HCEC 1CT (cell line): ENCODE measurements around the gene NPC1L1.

Experiments
- DNase-seq: peaks from one replicate; pipeline ENCODE4 v3.0.0-alpha.2; 2017

NPC1L1 gene

GRCh38 chr7:44505595-44505994, 35.5 kb downstream of the NPC1L1 start:
- DNase-seq = no peak

GRCh38 chr7:44498230-44498954, 42.7 kb downstream of the NPC1L1 start:
- no peak for DNase-seq

DNA sequence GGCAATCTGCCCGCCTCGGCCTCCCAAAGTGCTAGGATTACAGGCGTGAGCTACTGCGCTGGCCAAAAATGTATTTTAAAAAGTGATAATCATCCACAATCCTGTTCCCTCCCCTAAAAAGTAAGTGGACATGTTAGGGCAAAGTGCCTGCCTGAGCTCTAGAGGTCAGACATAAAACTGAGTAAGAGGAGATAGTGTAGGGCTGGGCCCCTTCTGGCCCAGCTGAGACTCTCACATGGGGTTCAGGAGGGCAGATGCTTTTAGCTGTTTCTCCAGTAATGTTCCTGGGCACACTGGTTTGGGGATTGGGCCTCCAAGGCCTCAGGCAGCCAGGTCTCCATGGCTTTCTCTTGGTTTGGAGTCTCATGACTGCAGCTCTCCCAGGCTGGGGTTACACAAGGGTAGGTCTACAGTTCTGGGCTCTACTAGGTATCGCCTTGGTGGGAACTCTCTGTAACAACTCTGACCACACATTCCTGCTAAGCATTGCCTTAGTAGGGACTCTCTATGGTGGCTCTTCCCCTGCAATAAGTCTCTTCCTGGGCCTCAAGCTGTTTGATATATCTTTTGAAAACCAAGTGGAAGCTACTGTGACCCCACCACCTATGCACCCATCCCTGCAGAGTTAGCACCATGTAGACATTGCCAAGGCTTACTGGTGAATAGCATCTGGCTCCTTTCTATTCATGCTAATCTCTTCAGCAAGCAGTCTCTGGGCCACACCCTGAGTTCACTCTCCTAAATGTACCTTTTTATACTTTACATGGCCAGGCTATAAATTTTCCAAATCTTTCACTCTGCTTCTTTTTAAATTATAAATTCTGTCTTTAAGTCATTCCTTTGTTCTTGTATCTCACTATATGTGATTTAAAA, 43.7 kb downstream of the NPC1L1 start:
- no peak for DNase-seq

DNA sequence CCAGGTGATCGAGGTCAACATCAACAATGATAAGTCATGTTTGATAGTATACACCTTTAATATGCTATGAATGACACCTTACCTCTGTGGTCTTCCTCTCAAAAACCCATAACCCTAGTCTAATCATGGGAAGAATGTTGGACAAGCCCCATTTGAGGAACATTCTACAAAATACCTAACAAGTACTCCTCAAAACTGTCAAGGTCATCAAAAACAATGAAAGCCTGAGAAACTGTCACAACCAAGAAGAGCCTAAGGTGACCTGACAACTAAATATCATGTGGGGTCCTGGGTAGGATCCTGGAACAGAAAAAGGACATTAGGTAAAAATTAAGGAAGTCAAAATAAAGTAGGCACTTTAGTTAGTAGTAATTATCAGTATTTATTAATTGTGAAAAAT, 44.7 kb downstream of the NPC1L1 start:
- DNase-seq = no peak

DNA sequence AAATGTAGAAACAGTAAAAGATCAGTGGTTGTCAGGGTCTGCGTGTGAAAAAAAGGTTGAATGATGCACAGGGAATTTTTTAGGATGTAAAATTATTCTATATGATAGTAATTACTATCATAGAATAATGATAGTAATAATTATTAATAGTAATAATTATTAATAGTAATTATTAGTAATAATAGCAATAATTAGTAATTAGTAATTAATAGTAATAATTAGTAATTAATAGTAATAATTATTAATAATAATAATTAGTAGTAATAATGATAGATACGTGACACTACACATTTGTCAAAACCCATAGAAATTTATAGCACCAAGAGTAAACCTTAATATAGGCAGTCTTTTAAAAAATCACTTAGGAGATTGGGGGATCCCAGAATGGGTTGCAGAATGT, 46.2 kb downstream of the NPC1L1 start:
- no peak for DNase-seq

DNA sequence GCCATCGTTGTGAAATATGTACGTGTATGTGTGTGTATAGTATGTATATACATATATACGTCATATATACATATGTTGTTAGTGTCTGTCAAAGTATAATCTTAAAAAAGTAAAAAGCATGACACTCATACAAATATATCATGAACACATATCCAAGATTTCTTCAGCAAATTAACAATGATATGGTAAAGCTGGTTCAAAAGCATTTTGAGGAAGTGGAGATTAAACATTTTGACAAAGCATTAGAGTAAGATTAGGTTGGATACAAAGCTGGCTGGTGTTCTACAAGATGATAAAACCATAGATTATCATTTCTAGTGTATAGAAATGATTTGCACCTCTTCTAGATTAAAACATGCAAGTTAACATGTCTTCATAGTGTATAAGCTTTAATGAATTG, 49.9 kb downstream of the NPC1L1 start:
- no peak for DNase-seq

GRCh38 chr7:44490351-44491200, 50.6 kb downstream of the NPC1L1 start, which contains the start of gene NUDCD3:
Gene NUDCD3 (minus strand): TSS chr7:44490658. CDS start chr7:44490600, 58 bp downstream.
- peak; percentile 76 for DNase-seq

DNA sequence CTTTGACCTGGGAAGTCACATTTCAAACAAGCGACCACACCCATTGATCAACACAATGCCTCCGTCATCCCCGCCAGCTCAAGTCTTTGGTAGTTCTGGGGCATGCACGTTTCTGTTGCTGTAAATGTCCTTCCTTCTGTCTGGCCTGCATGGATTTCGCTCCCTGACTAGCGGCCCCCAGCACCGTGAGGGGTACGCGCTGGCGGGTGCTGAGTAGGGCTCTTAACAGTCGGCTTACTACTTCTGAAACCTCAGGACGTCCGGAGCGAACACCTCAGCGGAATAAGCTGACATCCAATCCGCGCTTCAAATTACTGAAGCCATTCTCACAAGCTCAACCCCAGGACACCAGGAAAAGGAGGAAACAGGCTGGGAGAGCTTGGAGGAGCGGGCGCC, 51.2 kb downstream of the NPC1L1 start:
- peak; percentile 21 for DNase-seq

DNA sequence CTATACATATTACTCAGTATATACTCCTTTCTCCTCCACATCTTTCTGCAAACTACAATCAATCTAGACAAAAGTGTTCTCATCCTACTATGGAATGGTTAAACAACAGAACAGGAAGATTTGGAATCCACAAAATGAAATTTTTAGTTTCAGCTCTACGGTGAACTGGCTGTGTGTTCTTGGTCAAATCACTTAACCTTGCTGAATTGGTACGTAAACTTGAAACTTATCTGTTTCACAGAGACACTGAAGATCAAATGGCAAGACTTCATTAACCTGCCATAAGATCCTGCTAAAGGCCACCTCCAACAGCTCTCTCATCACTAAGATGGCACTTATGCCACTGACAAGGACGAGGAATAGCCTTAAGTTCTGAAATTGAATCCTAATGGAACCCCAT, 52.2 kb downstream of the NPC1L1 start:
- no peak for DNase-seq

DNA sequence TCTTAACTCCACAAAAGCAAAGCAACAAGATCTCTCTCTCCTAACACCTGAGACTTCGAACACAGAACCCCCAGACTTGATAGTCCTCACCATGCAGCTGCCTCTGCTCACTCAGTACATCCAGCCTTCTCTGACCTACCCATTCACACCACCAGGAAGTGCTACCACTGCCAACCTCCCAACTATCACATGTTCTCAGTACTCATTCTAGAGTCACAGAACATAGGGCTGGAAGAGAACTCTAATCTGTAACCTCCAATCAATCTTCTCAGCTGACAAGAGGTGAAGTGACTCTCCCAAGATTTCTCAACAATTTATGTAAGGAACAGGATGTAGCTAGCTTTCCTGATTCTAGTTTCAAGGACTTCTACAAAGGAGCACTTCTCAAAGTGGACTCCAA, 54.4 kb downstream of the NPC1L1 start:
- DNase-seq = peak; percentile 65

GRCh38 chr7:44486001-44486400, 55.1 kb downstream of the NPC1L1 start:
- no peak for DNase-seq

- no peak for DNase-seq
Measured at GRCh38 chr7:44484482-44485313, 56.4 kb downstream of the NPC1L1 start.

- DNase-seq = no peak
Measured at GRCh38 chr7:44482502-44483485, 58.3 kb downstream of the NPC1L1 start.

DNA sequence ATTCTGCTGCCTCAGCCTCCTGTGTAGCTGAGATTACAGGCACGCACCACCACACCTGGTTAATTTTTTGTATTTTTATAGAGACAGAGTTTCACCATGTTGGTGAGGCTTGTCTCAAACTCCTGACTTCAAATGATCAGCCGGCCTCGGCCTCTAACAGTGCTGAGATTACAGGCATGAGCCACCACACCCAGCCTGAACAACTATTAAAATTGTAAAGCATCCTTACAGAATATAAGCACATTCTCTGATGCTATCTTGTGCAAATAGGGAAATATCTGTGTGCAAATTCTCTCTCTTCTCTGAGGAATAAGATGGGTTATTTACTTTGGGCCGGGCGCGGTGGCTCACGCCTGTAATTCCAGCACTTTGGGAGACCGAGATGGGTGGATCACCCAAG, 63.2 kb downstream of the NPC1L1 start:
- DNase-seq = no peak

DNA sequence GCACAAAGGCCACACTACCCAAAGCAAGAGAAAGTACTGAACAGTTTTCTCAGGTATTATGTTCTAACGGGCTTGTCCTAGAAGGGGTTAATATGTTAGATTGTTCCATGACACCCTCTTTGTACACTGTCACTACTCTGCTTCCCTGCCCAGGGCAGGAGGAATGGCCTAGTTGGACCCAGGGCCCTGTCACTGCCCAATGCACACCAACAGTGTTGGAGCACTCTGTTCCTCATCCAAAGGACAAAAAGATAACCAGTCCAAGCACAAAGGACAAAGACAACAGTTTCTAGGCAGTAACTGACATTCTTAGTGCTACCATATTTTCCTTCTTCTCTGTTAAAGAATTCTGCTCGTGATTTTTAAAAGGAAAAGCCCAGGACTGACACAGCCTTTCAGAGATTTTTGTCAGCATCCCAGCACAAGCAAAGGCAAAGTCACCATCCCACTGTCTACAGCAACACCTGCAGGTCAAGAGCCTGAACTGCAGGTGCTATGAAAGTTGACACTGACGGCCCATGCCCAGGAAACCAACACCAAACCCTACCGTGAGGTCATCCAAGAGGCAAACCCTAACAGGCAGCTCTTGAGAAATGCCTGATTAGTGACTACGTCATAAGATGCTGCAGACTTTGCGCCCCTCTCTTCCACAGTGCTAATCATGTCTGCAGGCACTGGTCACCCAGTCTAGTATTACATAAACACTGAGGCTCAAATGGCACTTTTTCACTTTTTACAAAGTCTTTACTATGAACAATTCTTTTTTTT, 63.9 kb downstream of the NPC1L1 start:
- peak; percentile 83 for DNase-seq

DNA sequence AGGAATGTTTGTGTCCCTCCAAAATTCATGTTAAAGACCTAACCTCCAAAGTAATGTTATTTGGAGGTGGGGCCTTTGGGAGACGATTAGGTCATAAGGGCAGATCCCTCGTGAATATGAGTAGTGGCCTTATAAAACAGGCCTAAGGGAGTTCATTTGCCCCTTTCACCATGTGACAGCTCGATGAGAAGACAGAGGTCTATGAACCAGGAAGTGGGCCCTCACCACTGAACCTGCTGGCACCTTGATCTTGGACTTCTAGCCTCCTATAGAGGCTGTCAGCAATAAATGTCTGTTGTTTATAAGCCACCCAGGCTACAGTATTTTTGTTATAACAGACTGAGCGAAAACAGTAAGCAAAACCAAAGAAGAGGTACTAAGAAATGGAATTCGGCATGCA, 64.8 kb downstream of the NPC1L1 start:
- DNase-seq = no peak

- DNase-seq = peak; percentile 38
Measured at GRCh38 chr7:44473295-44473694, 67.8 kb downstream of the NPC1L1 start.

- DNase-seq = no peak
Measured at GRCh38 chr7:44472843-44473242, 68.3 kb downstream of the NPC1L1 start.

- DNase-seq = no peak
Measured at GRCh38 chr7:44471850-44472249, 69.3 kb downstream of the NPC1L1 start.

GRCh38 chr7:44471436-44471835, 69.7 kb downstream of the NPC1L1 start:
- no peak for DNase-seq
